GM06990 (cell line): Measurements from ENCODE around the gene HIVEP3.

Source experiments
- DNase-seq: peaks from one replicate; pipeline ENCODE4 v3.0.0-alpha.2; 2011; ENCODE audit not compliant: insufficient read length; ENCODE audit errors: extremely low read depth
- H3K27me3 ChIP-seq: replicated peaks from 2 replicates; pipeline ENCODE4 v1.6.0; 2011; ENCODE audit warnings: low read length; ENCODE audit not compliant: control insufficient read depth, insufficient read depth
- H3K36me3 ChIP-seq: 2 replicates; pipeline ENCODE4 v1.5.1; 2011; ENCODE audit warnings: low read length; ENCODE audit not compliant: control insufficient read depth, insufficient read depth
- H3K4me3 ChIP-seq: replicated peaks from 2 replicates; pipeline ENCODE4 v1.5.1; 2011; ENCODE audit warnings: low read depth, mild to moderate bottlenecking, control low read depth, low read length
- CTCF ChIP-seq: IDR thresholded peaks from 2 replicates; pipeline ENCODE4 v1.5.1; 2011; ENCODE audit warnings: low read length, control low read depth, mild to moderate bottlenecking, inconsistent platforms; ENCODE audit not compliant: insufficient read depth, poor library complexity, severe bottlenecking

Gene HIVEP3

GRCh38 chr1:41671116-41671755 lies 247.5 kb downstream of the HIVEP3 start:
- no peak for TF ChIP-seq CTCF
- no peaks in the 10 kb centered on the region for H3K36me3 ChIP-seq
- no peak overlapping the region for H3K4me3 ChIP-seq
- no peak for DNase-seq
- no peaks in the 10 kb centered on the region for H3K27me3 ChIP-seq

- H3K36me3 ChIP-seq: no peaks in the 10 kb centered on the region
- no peaks in the 10 kb centered on the region for H3K27me3 ChIP-seq
- no peak for TF ChIP-seq CTCF
- DNase-seq: no peak
- H3K4me3 ChIP-seq: no peak overlapping the region
Measured at GRCh38 chr1:41670217-41670957, 248.3 kb downstream of the HIVEP3 start.

GRCh38 chr1:41668967-41669366 lies 249.8 kb downstream of the HIVEP3 start:
- H3K27me3 ChIP-seq: no peaks in the 10 kb centered on the region

DNA sequence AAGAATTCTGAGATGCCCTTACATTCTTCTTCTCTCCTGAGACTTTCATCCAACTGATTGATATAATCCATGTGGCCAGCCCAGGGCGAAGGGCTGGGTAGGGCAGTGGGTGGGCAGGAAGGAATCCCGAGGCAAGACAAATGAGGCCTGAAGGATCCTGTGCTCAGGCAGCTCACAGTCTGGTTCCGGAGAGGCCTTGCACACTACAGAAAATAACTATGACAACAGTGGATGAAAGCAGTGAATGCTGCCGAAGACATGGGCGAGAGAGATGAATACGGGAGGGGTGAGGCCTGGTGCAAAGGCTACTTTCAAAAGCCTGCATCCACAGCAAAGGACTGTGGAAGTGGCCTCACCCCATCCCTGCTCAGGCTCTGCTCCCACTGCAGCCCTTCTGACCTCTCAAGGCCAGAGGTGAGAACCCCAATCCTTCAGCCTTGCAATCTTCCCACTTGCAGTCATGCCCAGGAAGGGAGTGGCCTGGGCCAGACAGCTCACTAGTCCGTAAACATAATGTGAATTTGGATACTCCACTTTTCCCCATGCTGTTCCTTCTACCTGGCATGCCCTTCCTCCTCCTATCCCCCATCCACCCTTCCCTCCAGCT lies 250.6 kb downstream of the HIVEP3 start:
- Histone ChIP-seq H3K4me3 (no peak overlapping the region), H3K36me3 (no peaks in the 10 kb centered on the region), H3K27me3 (no peaks in the 10 kb centered on the region)
- DNase-seq: no peak
- no peak for TF ChIP-seq CTCF

More at GRCh38 chr1:41668967-41669366, 249.8 kb downstream of the HIVEP3 start:
- no peak for DNase-seq
- no peak overlapping the region for H3K4me3 ChIP-seq
- no peak for TF ChIP-seq CTCF
- no peaks in the 10 kb centered on the region for H3K36me3 ChIP-seq

DNA sequence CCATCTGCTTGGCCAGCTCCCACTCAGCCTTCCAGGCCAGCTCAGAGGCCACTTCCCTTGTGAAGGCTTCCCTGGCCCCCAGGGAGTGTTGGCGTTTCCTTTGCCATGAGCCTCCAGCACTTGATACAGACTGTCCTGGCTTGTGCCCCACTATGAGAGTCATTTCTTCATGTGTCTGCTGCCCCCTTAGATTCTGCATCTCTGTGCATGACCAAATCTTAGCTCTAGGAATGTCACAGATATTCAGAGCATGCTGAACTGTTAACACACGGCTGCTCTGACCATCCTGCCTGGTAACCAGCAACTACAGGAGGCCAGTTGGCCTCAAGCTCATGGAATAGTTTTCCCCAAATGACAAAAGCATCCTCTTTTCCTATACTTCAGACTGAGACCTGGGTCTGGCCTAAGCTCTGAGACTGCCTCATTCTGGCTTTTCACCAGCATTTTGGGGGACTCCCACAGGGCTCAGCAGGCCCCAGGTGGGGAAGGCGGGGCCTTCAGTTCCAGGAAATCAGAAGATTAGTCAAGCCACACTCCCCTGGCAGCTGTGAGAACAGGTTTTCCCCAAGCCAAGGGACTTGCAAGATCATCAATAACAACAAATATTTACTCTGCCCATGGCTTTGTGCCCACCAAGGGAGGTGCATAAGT lies 251.6 kb downstream of the HIVEP3 start:
- Histone ChIP-seq H3K27me3 (no peaks in the 10 kb centered on the region), H3K4me3 (no peak overlapping the region), H3K36me3 (no peaks in the 10 kb centered on the region)
- TF ChIP-seq CTCF: no peak
- DNase-seq: peak; percentile 56
